ENCODE results near the gene GPR3. TPM values are rescaled to one million over a fixed set of nuclear protein-coding genes. Genes with fewer than 3 reads are reported as not detected.
"Not testable (repeated sequence)": the region's sequence is repeated elsewhere in the genome, so short reads cannot be mapped to it uniquely, and the experiment has no call there.

Gene GPR3
- total RNA-seq, 1 donor from 2014 or later = 0.16 TPM

DNA sequence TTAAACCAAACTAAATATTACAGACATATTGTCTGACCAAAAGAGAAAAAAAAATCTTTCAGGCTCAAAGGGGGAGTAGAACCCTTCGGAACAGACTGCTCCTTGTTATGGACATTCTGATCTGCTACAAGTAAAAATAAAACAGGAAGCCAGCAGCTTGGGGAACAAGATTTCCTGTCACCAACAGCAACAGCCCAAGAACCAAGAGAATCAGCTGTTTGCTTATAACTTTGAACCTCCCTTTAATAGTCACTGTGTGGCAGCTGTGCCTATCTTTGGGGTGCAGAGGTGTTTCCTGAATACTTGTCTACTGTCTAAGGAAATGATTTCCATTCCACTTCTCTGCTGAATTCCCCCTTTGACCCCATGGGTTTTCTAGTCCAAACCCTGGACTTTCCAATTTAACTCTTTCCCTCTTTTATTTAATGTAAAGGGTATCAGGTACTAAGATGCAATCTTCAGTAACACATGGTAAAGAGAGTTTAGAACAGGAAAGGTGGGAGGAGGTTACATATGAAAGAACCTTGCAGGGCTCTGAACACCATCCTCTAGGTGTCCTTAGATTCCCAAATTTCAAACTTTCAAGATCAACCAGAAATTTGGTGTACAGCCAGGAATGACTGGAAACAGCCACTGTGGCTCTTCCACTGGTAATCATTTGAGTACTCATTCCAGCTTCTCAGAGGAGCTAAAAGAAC lies 38.6 kb downstream of the GPR3 start:
- intact Hi-C loops (cut with micrococcal nuclease) = loop anchor here (10.0 kb wide), 1 partner anchor 54 kb away; no protein-coding TSS in a partner anchor
- TF ChIP-seq, protein P1, sequence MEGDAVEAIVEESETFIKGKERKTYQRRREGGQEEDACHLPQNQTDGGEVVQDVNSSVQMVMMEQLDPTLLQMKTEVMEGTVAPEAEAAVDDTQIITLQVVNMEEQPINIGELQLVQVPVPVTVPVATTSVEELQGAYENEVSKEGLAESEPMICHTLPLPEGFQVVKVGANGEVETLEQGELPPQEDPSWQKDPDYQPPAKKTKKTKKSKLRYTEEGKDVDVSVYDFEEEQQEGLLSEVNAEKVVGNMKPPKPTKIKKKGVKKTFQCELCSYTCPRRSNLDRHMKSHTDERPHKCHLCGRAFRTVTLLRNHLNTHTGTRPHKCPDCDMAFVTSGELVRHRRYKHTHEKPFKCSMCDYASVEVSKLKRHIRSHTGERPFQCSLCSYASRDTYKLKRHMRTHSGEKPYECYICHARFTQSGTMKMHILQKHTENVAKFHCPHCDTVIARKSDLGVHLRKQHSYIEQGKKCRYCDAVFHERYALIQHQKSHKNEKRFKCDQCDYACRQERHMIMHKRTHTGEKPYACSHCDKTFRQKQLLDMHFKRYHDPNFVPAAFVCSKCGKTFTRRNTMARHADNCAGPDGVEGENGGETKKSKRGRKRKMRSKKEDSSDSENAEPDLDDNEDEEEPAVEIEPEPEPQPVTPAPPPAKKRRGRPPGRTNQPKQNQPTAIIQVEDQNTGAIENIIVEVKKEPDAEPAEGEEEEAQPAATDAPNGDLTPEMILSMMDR (IDR thresholded peaks at IDR 0.05; ENCODE audit: borderline replicate concordance) = peak; percentile 32
- H3K27ac ChIP-seq (replicated peaks) = peak overlapping the region; percentile 90
- H3K4me1 ChIP-seq = peaks cover 98% of the 10 kb centered on the region
- DNase-seq = no peak
- no peaks in the 10 kb centered on the region for H3K9me3 ChIP-seq (replicated peaks)
- H3K27me3 ChIP-seq (ENCODE audit: low read depth) = no peaks in the 10 kb centered on the region
- peak overlapping the region; percentile 35 for H3K4me3 ChIP-seq
- peaks cover 5% of the 10 kb centered on the region for H3K36me3 ChIP-seq

DNA sequence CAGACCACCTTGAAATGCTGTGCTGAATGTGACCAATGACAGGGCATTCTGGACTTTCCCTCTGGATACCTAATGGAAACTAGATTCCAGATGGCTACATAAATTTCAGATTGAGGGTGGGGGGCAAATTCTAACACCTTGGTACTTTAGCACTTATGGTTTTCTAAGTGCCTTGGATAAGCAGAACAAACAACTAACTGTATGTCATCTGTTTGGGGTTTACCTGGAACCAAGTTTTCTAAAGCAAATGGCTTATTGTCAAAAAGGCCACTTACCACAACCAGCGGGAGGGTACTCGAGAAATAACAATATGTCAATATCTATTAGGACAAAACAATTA lies 39.1 kb downstream of the GPR3 start:
- Histone ChIP-seq H3K4me1 (peaks cover 98% of the 10 kb centered on the region), H3K4me3 (peak overlapping the region; percentile 35), H3K27me3 (ENCODE audit: low read depth) (no peaks in the 10 kb centered on the region), H3K27ac (replicated peaks) (peak overlapping the region; percentile 90), H3K9me3 (replicated peaks) (no peaks in the 10 kb centered on the region), H3K36me3 (peaks cover under 1% of the 10 kb centered on the region)
- TF ChIP-seq, protein P1 (IDR thresholded peaks at IDR 0.05; ENCODE audit: borderline replicate concordance) = no peak
- DNase-seq = no peak
- intact Hi-C loops (cut with micrococcal nuclease) = loop anchor here (10.0 kb wide), 1 partner anchor 53 kb away; no protein-coding TSS in a partner anchor

DNA sequence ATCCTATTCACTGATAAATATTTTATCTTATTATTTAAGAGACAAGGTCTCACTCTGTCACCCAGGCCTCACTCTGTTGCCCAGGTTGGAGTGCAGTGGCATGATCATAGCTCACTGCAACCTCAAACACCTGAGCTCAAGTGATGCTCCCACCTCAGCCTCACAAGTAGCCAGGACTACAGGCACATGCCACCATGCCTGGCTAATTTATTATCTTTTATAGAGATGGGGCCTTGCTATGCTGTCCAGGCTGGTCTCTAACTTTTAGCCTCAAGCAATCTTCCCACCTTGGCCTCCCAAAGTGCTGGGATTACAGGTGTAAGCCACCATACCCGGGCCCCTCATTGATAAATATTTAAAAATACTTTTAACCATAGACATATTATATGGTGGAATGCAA lies 40.3 kb downstream of the GPR3 start:
- intact Hi-C loops (cut with micrococcal nuclease) = loop anchor here (10.0 kb wide), 1 partner anchor 52 kb away; no protein-coding TSS in a partner anchor
- not testable (repeated sequence) for H3K4me3 ChIP-seq; H3K9me3 ChIP-seq (replicated peaks); DNase-seq; H3K36me3 ChIP-seq; H3K27me3 ChIP-seq (ENCODE audit: low read depth)
- peak overlapping the region; percentile 90 for H3K27ac ChIP-seq (replicated peaks)
- peaks cover 98% of the 10 kb centered on the region for H3K4me1 ChIP-seq

DNA sequence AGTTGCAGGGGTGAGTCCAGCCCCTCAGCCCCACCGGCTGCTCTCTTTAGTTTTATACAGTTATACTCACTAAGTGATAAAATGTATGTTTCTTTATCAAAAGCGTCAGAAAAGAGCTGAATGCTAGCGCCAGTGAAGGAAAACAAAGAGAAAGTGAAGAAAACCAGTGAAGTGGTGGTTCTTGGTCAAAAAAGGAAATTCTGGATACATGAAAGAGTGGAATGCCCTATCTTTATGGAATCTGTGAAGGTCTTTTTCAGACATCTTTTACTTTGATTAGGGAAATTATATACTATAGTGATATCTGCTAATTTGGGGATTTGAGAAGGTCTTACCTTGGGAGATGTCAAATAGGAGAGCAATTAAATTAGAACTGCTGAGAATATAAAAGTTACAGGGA lies 41.3 kb downstream of the GPR3 start:
- intact Hi-C loops (cut with micrococcal nuclease) = loop anchor here (10.0 kb wide), 1 partner anchor 51 kb away; no protein-coding TSS in a partner anchor
- H3K4me3 ChIP-seq = no peak overlapping the region
- no peak for DNase-seq
- no peaks in the 10 kb centered on the region for H3K9me3 ChIP-seq (replicated peaks)
- peaks cover 98% of the 10 kb centered on the region for H3K4me1 ChIP-seq
- H3K27me3 ChIP-seq (ENCODE audit: low read depth) = no peaks in the 10 kb centered on the region
- H3K27ac ChIP-seq (replicated peaks) = peak overlapping the region; percentile 90
- no peaks in the 10 kb centered on the region for H3K36me3 ChIP-seq
- TF ChIP-seq, protein P1 (IDR thresholded peaks at IDR 0.05; ENCODE audit: borderline replicate concordance) = no peak

DNA sequence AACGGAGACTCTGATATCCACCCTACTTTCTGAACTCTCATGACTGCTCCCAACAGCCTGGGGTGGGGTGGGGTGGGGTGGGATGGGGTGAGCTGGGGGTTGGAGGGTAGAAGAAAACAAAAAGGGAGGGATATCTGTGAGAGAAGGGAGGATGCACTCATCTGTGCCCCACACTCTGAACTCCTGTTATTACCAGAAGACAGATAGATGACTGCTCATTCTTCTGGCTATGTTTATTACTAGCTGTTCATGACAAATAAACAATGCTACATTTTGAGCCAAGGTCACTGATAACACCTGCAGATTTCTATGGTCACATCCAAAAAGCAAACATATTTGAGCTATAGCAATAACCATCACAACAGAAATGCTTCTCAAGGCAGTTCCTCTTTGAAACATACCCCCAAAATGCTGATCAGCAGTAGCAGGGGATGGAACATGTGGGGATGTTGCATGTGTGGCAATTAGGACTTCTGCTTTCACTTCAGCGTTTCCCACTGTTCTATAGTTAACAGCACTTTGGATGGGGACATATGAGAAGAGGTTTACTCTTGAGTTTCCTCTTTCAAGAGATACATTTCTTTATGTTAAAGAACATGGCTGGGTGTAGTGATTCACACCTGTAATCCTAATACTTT lies 43.3 kb downstream of the GPR3 start:
- TF ChIP-seq, protein P1 (IDR thresholded peaks at IDR 0.05; ENCODE audit: borderline replicate concordance) = no peak
- peaks cover 11% of the 10 kb centered on the region for H3K36me3 ChIP-seq
- H3K27ac ChIP-seq (replicated peaks) = peak overlapping the region; percentile 90
- no peaks in the 10 kb centered on the region for H3K27me3 ChIP-seq (ENCODE audit: low read depth)
- peaks cover 92% of the 10 kb centered on the region for H3K4me1 ChIP-seq
- no peaks in the 10 kb centered on the region for H3K9me3 ChIP-seq (replicated peaks)
- DNase-seq = no peak
- H3K4me3 ChIP-seq = peak overlapping the region; percentile 37
- intact Hi-C loops (cut with micrococcal nuclease) = loop anchor here (10.0 kb wide), 1 partner anchor 49 kb away; no protein-coding TSS in a partner anchor
